Mesothelial cell of epicardium (in vitro differentiated cells): Measurements from ENCODE around the gene ZDHHC15. TPM values are rescaled to one million over a fixed set of nuclear protein-coding genes. Genes with fewer than 3 reads are reported as not detected.

Experiments
- DNase-seq, 2 experiments: peaks; one replicate each; pipeline ENCODE4 v3.0.0; 2021; ENCODE audit warnings: low spot score in 2 of 2; ENCODE audit not compliant: unreplicated experiment in 2 of 2
- H3K27ac Mint-ChIP-seq: 2 replicates; pipeline ENCODE4 v1.8.0; 2021; ENCODE audit warnings: mixed read lengths
- H3K27me3 Mint-ChIP-seq: 2 replicates; pipeline ENCODE4 v1.8.0; 2021; ENCODE audit warnings: low read depth, mixed read lengths
- H3K36me3 Mint-ChIP-seq: 2 replicates; pipeline ENCODE4 v1.8.0; 2021; ENCODE audit warnings: mixed read lengths
- H3K4me1 Mint-ChIP-seq: 2 replicates; pipeline ENCODE4 v1.8.0; 2021; ENCODE audit warnings: mixed read lengths
- H3K4me3 Mint-ChIP-seq: 2 replicates; pipeline ENCODE4 v1.8.0; 2021; ENCODE audit warnings: mild to moderate bottlenecking, moderate library complexity, mixed read lengths
- H3K9me3 Mint-ChIP-seq: 2 replicates; pipeline ENCODE4 v1.8.0; 2021; ENCODE audit warnings: mixed read lengths
- CTCF ChIP-seq: fragments of 200-600 bp; sonication (generic); IDR thresholded peaks from one replicate; pipeline ENCODE4 v1.5.0; 2021; ENCODE audit warnings: antibody characterized with exemption; ENCODE audit not compliant: unreplicated experiment
- total RNA-seq: library from RNA; stranded (reverse); gene quantifications from 3 replicates; pipeline ENCODE4 v1.2.1, GENCODE V29; 2021

Gene ZDHHC15
- total RNA-seq, 1 donor from 2014 or later: 3.4 TPM

GRCh38 chrX:75327607-75328006 is 195.2 kb downstream of the ZDHHC15 start:
- Mint-ChIP-seq H3K4me1 (no peaks in the 10 kb centered on the region), H3K27me3 (no peaks in the 10 kb centered on the region), H3K4me3 (no peak overlapping the region), H3K9me3 (peaks cover 67% of the 10 kb centered on the region), H3K27ac (no peak overlapping the region), H3K36me3 (peaks cover 74% of the 10 kb centered on the region)
- no peak for TF ChIP-seq CTCF
- no peak for DNase-seq

Other genes with a start within 250 kb of the ZDHHC15 start
- gene UPRT, start 249.0 kb downstream of the ZDHHC15 start, total RNA-seq: 15.2 to 16.1 TPM (median 16.0 TPM) in 3 replicates